Keratinocyte (primary cell): ENCODE results near the gene THSD7B. TPM values are rescaled to one million over a fixed set of nuclear protein-coding genes. Genes with fewer than 3 reads are reported as not detected.

Source experiments
- DNase-seq: peaks from one replicate; pipeline ENCODE4 v3.0.0-alpha.2; 2011; ENCODE audit warnings: low read depth, missing footprints, low spot score
- FAIRE-seq: peaks from 2 replicates; lab custom pipeline; 2011; peaks lifted over from hg19 to GRCh38; lab: Jason Lieb, UNC
- H2AFZ ChIP-seq: 2 replicates; pipeline ENCODE4 v1.6.0; 2012; ENCODE audit warnings: low read length, control low read depth, inconsistent platforms; ENCODE audit not compliant: control insufficient read depth
- H3K27ac ChIP-seq: 2 replicates; pipeline ENCODE4 v1.5.1; 2011; ENCODE audit warnings: low read length; ENCODE audit not compliant: control insufficient read depth, insufficient read depth
- H3K27me3 ChIP-seq: 3 replicates; pipeline ENCODE4 v1.6.0; 2011; ENCODE audit warnings: low read length; ENCODE audit not compliant: control insufficient read depth, insufficient read depth; ENCODE audit errors: extremely low read depth
- H3K36me3 ChIP-seq, 2 experiments: 2 replicates in 1 of 2; 3 replicates in 1 of 2; pipeline ENCODE4 v1.5.1; 2011; ENCODE audit warnings: low read length in 2 of 2, mild to moderate bottlenecking in 1 of 2; ENCODE audit not compliant: control insufficient read depth in 2 of 2, insufficient read depth in 2 of 2; ENCODE audit errors: extremely low read depth in 1 of 2
- H3K4me1 ChIP-seq: 3 replicates; pipeline ENCODE4 v1.5.1; 2011; ENCODE audit warnings: low read length; ENCODE audit not compliant: control insufficient read depth, insufficient read depth; ENCODE audit errors: extremely low read depth
- H3K4me2 ChIP-seq: 3 replicates; pipeline ENCODE4 v1.6.0; 2011; ENCODE audit warnings: low read depth, low read length; ENCODE audit not compliant: control insufficient read depth, insufficient read depth; ENCODE audit errors: extremely low read depth
- H3K4me3 ChIP-seq, 3 experiments: fragments of 200-600 bp in 1 of 3; sonication (generic) in 1 of 3; 2 replicates in 2 of 3; 3 replicates in 1 of 3; pipeline ENCODE4 v1.5.1; 2011 to 2016; ENCODE audit warnings: low read length in 3 of 3, mild to moderate bottlenecking in 3 of 3, control low read depth in 2 of 3, inconsistent platforms in 1 of 3, low read depth in 1 of 3, mixed read lengths in 1 of 3, mixed run types in 1 of 3, moderate library complexity in 1 of 3; ENCODE audit not compliant: control insufficient read depth in 2 of 3, insufficient read depth in 2 of 3; ENCODE audit errors: extremely low read depth in 1 of 3
- H3K79me2 ChIP-seq: 2 replicates; pipeline ENCODE4 v1.6.0; 2012; ENCODE audit warnings: low read length; ENCODE audit not compliant: control insufficient read depth, insufficient read depth
- H3K9ac ChIP-seq: 3 replicates; pipeline ENCODE4 v1.6.0; 2011; ENCODE audit warnings: low read length; ENCODE audit not compliant: control insufficient read depth, insufficient read depth; ENCODE audit errors: extremely low read depth
- H3K9me1 ChIP-seq: 3 replicates; pipeline ENCODE4 v1.6.0; 2011; ENCODE audit warnings: low read length; ENCODE audit not compliant: control insufficient read depth, insufficient read depth; ENCODE audit errors: extremely low read depth
- H3K9me3 ChIP-seq: 2 replicates; pipeline ENCODE4 v1.5.1; 2012; ENCODE audit warnings: low read depth, low read length; ENCODE audit not compliant: control insufficient read depth
- H4K20me1 ChIP-seq: 3 replicates; pipeline ENCODE4 v1.6.0; 2011; ENCODE audit warnings: low read length; ENCODE audit not compliant: control insufficient read depth, insufficient read depth; ENCODE audit errors: extremely low read depth
- CTCF ChIP-seq, 3 experiments: IDR thresholded peaks in 1 of 3; conservative IDR thresholded peaks in 1 of 3; optimal IDR thresholded peaks in 1 of 3; 2 replicates in 2 of 3; 3 replicates in 1 of 3; pipeline versions ENCODE3 to v1.5.1; 2011; ENCODE audit warnings: low read length in 3 of 3, mild to moderate bottlenecking in 3 of 3, moderate library complexity in 2 of 3, control low read depth in 1 of 3, inconsistent platforms in 1 of 3; ENCODE audit not compliant: insufficient read depth in 2 of 3; ENCODE audit errors: extremely low read depth in 1 of 3
- EZH2 ChIP-seq: IDR thresholded peaks from one replicate; pipeline ENCODE4 v1.6.1; 2012; ENCODE audit warnings: inconsistent platforms, mild to moderate bottlenecking, low read length, moderate library complexity
- dilution Hi-C: fragments of 300-500 bp; cut with MboI; formaldehyde crosslinking; loops from one replicate; pipeline ENCODE4 v1.7.0; 2020; ENCODE audit warnings: low sequenced_read_pairs; ENCODE audit not compliant: extremely low pct_ligation_motif_present
- polyA plus RNA-seq, 5 experiments: library from polyadenylated mRNA; depleted of rRNA in 3 of 5; stranded (reverse) in 3 of 5; stranded (forward) in 1 of 5; unstranded in 1 of 5; fragments of >200 nt; gene quantifications; 1 replicate in 1 of 5; 2 replicates in 3 of 5; 3 replicates in 1 of 5; pipeline versions ENCODE4 v1.2.1 to v1.2.3, GENCODE V29; 2011 to 2012; ENCODE audit warnings: missing spikeins in 2 of 5, low read depth in 1 of 5, low replicate concordance in 1 of 5

Gene THSD7B
- polyA plus RNA-seq, 1 donor (not counting 4 experiments of a cell fraction or from before 2014, with no cell fraction given) = 0.04 TPM

- dilution Hi-C loops = no loop called here
- peaks cover 10% of the 10 kb centered on the region for H3K4me1 ChIP-seq
- no peak for FAIRE-seq
- H3K36me3 ChIP-seq = no peaks in the 10 kb centered on the region
- H3K9ac ChIP-seq = no peak overlapping the region
- H3K27me3 ChIP-seq = no peaks in the 10 kb centered on the region
- no peaks in the 10 kb centered on the region for H4K20me1 ChIP-seq
- H3K9me1 ChIP-seq = no peaks in the 10 kb centered on the region
- H3K27ac ChIP-seq = no peak overlapping the region
- H2AFZ ChIP-seq = no peak overlapping the region
- no peak overlapping the region for H3K4me2 ChIP-seq
- no peak for DNase-seq
- H3K4me3 ChIP-seq = no peak overlapping the region
- H3K9me3 ChIP-seq = no peaks in the 10 kb centered on the region
- H3K79me2 ChIP-seq = no peaks in the 10 kb centered on the region
- no peak for TF ChIP-seq CTCF (optimal IDR thresholded peaks at IDR 0.05 in 1 of 3, IDR thresholded peaks at IDR 0.05 in 1 of 3, conservative IDR thresholded peaks at IDR 0.05 in 1 of 3; ENCODE audit: extremely low read depth in 1 of 3, insufficient read depth in 2 of 3, low read length in 3 of 3)
- no peak for TF ChIP-seq EZH2
Measured at GRCh38 chr2:137232076-137232475, 466.7 kb downstream of the THSD7B start.

- H3K9ac ChIP-seq = no peak overlapping the region
- no peak overlapping the region for H3K27ac ChIP-seq
- H4K20me1 ChIP-seq = no peaks in the 10 kb centered on the region
- no peaks in the 10 kb centered on the region for H3K79me2 ChIP-seq
- no peak for FAIRE-seq
- TF ChIP-seq CTCF (optimal IDR thresholded peaks at IDR 0.05 in 1 of 3, IDR thresholded peaks at IDR 0.05 in 1 of 3, conservative IDR thresholded peaks at IDR 0.05 in 1 of 3; ENCODE audit: extremely low read depth in 1 of 3, insufficient read depth in 2 of 3, low read length in 3 of 3) (no peak), EZH2 (no peak)
- no peaks in the 10 kb centered on the region for H3K27me3 ChIP-seq
- no peak overlapping the region for H2AFZ ChIP-seq
- no peak overlapping the region for H3K4me2 ChIP-seq
- no peak for DNase-seq
- H3K4me1 ChIP-seq = peaks cover 10% of the 10 kb centered on the region
- dilution Hi-C loops = no loop called here
- no peaks in the 10 kb centered on the region for H3K9me3 ChIP-seq
- H3K9me1 ChIP-seq = no peaks in the 10 kb centered on the region
- H3K4me3 ChIP-seq = no peak overlapping the region
- no peaks in the 10 kb centered on the region for H3K36me3 ChIP-seq
Measured at GRCh38 chr2:137233091-137233490, 467.7 kb downstream of the THSD7B start.
